Measurements from ENCODE around the gene FOXRED1.

FOXRED1 gene

DNA sequence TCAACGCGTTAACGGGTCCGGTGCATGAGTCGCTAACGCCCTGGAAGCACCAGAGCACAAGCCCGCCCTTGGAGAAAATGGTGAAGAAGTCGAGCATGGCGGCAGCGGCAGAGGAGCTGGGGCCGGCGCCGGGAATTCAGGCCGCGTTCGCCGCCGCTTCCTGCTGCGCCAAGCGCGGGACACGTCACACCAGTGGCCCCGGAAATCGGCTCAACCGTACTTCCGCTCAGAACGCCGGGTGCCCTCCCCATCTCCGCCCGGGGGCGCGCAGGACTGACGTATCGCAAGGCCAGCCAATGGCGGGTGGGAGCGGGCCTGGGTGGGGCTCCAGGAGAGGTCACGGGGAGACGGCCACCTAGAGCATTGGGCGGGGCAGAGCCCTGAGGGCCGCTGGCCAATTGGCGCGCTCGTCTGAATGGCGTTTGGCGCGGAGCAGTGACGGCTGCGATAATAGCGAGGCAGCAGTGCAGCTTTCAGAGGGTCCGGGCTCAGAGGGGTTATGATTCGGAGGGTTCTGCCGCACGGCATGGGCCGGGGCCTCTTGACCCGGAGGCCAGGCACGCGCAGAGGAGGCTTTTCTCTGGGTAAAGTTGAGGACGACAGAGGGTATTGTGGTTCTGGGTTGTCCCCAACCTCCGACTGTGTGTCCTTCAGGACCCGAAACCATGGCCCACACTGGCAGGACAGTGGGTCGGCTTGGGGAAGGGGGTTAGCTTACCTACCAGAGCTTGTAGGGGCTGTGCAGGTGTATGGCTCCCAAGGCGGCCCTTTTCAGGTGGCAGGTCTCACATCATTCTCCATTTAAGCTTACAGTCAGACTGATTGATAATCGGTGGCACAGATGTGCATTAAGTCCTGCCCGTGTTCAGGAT, at the start of gene FOXRED1, which contains the start of gene SRPRA:
FOXRED1 (plus strand) TSS at position 447 of the 872 bp plus-strand sequence; CDS start at position 500, 53 bp downstream.
SRPRA (minus strand) TSS at position 188 of the 872 bp plus-strand sequence; CDS start at position 97, 91 bp downstream.
- TF ChIP-seq, protein P1, sequence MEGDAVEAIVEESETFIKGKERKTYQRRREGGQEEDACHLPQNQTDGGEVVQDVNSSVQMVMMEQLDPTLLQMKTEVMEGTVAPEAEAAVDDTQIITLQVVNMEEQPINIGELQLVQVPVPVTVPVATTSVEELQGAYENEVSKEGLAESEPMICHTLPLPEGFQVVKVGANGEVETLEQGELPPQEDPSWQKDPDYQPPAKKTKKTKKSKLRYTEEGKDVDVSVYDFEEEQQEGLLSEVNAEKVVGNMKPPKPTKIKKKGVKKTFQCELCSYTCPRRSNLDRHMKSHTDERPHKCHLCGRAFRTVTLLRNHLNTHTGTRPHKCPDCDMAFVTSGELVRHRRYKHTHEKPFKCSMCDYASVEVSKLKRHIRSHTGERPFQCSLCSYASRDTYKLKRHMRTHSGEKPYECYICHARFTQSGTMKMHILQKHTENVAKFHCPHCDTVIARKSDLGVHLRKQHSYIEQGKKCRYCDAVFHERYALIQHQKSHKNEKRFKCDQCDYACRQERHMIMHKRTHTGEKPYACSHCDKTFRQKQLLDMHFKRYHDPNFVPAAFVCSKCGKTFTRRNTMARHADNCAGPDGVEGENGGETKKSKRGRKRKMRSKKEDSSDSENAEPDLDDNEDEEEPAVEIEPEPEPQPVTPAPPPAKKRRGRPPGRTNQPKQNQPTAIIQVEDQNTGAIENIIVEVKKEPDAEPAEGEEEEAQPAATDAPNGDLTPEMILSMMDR (IDR thresholded peaks at IDR 0.05) = no peak

DNA sequence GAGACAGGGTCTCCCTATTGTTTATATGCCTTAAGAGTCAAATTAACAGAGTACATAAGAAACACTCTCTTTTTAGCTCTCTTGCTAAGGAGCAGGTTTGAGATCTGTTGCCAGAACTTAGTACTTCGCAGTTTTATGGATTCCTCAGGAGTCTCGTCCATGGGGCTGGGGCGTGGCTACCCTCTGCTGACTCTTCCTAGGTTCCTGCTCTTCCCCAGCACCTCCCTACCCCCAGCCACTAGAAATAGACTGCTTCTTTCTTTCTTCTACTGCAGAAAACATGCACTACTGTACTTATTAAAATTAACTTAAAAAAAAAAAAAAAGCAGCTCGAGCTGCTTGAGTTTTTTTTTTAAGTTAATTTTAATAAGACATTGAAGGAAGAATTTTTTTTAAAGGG, 49.4 kb upstream of the FOXRED1 start:
- TF ChIP-seq, protein P1 (IDR thresholded peaks at IDR 0.05) = no peak

DNA sequence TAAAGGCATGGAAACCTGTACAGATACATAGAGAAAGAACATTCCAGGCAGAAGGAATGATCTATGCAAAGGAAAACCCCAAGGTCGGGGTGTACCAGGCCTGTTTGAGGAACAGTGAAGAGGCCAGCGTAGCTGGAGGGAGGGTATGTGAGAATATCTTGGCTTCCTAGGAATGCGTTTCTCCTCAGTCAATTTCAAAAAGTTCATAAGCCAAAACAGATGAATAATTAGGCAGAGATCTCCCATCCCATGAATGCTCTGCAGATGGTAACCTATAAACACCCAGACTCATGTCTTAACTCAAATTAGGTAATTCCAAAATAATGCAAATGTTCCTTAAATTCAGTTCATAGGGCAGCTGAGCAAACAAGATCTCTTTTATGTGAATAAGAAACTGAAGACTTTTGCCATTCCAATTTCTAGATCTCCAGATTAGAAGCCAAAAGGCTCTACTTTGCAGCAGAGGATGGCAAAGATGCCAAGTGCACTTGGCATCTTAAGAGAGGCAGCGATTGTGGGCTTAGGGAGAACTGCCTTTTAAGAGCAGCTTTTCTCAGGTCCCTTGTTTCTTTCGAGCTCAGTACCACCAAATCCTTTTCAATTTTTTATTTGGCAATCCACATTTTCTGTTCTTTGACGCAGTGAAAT, 44.2 kb upstream of the FOXRED1 start:
- TF ChIP-seq, protein P1 (IDR thresholded peaks at IDR 0.05) = no peak

DNA sequence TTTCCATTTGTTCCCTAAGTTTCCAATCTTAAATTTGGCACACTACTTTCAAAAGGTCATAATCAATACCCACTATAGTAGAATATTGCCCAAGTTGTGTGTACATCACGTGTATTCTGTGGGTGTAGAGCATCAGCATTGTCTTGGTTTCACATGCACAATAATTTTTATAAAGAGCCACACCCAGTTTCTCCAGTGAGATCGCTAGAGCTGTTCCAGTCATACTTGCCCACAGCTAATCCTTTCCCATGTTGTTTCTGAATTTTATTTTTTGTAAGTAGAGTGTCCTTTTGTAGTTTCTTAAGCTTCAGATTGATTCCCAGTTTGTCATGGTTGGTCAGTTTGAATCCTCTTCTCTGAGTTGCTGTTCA, 43.7 kb upstream of the FOXRED1 start:
- TF ChIP-seq, protein P1 (IDR thresholded peaks at IDR 0.05) = no peak

DNA sequence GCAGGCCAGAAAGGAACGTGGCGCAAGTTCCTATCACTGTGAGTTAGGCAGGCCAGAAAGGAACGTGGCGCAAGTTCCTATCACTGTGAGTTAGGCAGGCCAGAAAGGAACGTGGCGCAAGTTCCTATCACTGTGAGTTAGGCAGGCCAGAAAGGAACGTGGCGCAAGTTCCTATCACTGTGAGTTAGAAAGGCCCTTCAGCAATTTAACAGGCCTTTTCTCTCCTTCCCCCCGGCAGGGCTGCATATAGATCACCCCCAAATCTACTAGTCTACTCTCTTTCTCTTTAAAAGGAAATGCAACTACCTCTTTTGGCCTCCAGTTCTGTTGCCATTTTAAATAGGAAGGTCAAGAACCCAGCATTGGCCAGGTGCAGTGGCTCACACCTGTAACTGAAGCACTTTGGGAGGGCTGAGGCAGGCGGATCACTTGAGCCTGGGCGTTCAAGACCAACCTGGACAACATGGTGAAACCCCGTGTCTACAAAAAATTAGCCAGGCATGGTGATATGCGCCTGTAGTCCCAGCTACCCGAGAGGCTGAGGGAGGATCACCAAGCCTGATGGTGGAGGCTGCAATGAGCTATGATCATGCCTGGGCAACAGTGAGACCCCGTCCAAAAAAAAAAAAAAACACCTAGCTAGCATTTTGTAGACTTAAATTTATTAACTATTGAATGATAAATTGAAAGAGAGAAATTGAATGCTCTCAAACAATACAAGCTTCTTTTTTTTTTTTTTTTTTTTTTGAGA, 42.4 kb upstream of the FOXRED1 start:
- TF ChIP-seq, protein P1 (IDR thresholded peaks at IDR 0.05) = no peak

DNA sequence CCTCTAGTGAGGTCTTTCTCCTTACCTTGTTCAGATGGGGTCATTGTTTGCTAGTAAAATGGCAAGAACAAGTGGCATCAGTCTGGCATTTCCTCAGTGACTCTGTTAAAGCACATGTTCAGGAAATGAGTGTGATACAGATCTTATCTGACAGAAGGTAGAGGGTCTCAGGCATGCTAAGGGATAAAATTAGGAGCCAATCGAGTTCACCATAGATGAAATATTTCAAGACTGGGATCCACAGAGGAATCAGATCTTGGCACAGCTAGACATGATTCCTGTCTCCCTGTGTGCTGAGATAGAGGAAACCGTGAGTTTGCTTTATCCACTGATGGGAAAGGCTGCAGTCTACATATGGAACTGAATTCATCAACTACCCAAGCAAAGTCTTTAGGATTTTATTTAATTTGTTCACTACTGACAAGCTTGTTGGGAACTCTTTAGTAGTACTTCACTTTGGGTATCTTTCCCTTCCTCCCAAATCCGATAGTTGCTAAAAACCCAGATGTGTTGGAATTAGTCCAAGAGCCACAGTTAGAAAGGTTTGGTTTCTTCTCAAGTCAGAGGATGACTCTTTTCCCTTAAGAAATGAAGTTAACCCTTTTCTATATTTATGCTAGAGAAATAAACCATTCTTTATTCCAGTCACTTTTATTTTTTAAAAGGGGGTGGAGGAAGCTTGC, 39.0 kb upstream of the FOXRED1 start:
- TF ChIP-seq, protein P1 (IDR thresholded peaks at IDR 0.05) = no peak

Data from LNCAP (cell line).